ENCODE data around the gene HMOX1. TPM values are rescaled to one million over a fixed set of nuclear protein-coding genes. Genes with fewer than 3 reads are reported as not detected.

Gene HMOX1
- total and polyA plus RNA-seq, 8 donors = 2.2 to 106 (median 11.4) TPM; not detected in 1

DNA sequence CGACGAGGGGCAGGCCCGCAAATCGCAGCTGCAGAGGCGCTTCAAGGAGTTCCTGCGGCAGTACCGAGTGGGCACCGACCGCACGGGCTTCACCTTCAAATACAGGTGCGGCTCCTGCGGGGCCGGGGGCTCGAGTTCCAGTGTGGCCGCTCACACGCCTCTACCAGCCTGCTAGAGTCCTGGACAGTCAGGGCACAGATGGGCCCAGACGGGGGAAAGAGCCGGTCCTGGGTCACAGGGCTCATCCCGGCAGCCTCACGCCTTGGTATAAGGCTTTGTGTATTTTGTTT is 19.6 kb downstream of the HMOX1 start:
- no peak for DNase-seq
- TF ChIP-seq POLR2AphosphoS5 (IDR thresholded peaks at IDR 0.05) (no peak), POLR2A (IDR thresholded peaks at IDR 0.05) (no peak), EP300 (IDR thresholded peaks at IDR 0.05) (no peak)
- TF ChIP-seq, protein P1, sequence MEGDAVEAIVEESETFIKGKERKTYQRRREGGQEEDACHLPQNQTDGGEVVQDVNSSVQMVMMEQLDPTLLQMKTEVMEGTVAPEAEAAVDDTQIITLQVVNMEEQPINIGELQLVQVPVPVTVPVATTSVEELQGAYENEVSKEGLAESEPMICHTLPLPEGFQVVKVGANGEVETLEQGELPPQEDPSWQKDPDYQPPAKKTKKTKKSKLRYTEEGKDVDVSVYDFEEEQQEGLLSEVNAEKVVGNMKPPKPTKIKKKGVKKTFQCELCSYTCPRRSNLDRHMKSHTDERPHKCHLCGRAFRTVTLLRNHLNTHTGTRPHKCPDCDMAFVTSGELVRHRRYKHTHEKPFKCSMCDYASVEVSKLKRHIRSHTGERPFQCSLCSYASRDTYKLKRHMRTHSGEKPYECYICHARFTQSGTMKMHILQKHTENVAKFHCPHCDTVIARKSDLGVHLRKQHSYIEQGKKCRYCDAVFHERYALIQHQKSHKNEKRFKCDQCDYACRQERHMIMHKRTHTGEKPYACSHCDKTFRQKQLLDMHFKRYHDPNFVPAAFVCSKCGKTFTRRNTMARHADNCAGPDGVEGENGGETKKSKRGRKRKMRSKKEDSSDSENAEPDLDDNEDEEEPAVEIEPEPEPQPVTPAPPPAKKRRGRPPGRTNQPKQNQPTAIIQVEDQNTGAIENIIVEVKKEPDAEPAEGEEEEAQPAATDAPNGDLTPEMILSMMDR (IDR thresholded peaks at IDR 0.05) = no peak
- peak overlapping the region in 4 of 5 donors; percentile 72 to 84 (median 80) for H3K27ac ChIP-seq
- intact Hi-C loops (cut with DNase I; ENCODE audit: low total_unique reads) = no loop called here
- H3K27me3 ChIP-seq = no peaks in the 10 kb centered on the region
- peaks cover 8 to 27% (median 26%) of the 10 kb centered on the region in 4 donors for H3K36me3 ChIP-seq
- peak overlapping the region; percentile 57 to 99 (median 96) for H3K4me3 ChIP-seq
- no peaks in the 10 kb centered on the region for H3K9me3 ChIP-seq
- 0 to 1% (median 0%) methylated on average over 13 to 20 of the region's 20 CpGs for WGBS, 5 donors
- peaks cover 5 to 48% (median 23%) of the 10 kb centered on the region in 4 donors for H3K4me1 ChIP-seq

- intact Hi-C loops (cut with DNase I; ENCODE audit: low total_unique reads) = no loop called here
- Histone ChIP-seq H3K27me3 (no peaks in the 10 kb centered on the region), H3K4me3 (no peak overlapping the region), H3K27ac (no peak overlapping the region), H3K4me1 (peaks cover 5 to 47% (median 23%) of the 10 kb centered on the region in 4 donors), H3K36me3 (peaks cover 13 to 41% (median 39%) of the 10 kb centered on the region in 4 donors), H3K9me3 (no peaks in the 10 kb centered on the region)
- no peak for TF ChIP-seq POLR2AphosphoS5 (IDR thresholded peaks at IDR 0.05)
- TF ChIP-seq EP300 (IDR thresholded peaks at IDR 0.05) = no peak
- TF ChIP-seq, protein P1 (IDR thresholded peaks at IDR 0.05) = no peak
- TF ChIP-seq POLR2A (IDR thresholded peaks at IDR 0.05) = no peak
- no peak for DNase-seq
- WGBS, 5 donors = 76 to 96% (median 94%) methylated on average over 6 of the region's 6 CpGs
Measured at GRCh38 chr22:35401863-35402262, 21.0 kb downstream of the HMOX1 start.

GRCh38 chr22:35403356-35403755 is 22.5 kb downstream of the HMOX1 start:
- peaks cover 21 to 56% (median 54%) of the 10 kb centered on the region in 4 donors for H3K36me3 ChIP-seq
- H3K4me1 ChIP-seq = peaks cover 5 to 40% (median 23%) of the 10 kb centered on the region in 4 donors
- no peak for TF ChIP-seq EP300 (IDR thresholded peaks at IDR 0.05)
- TF ChIP-seq, protein P1 (IDR thresholded peaks at IDR 0.05) = no peak
- no peak for TF ChIP-seq POLR2A (IDR thresholded peaks at IDR 0.05)
- TF ChIP-seq POLR2AphosphoS5 (IDR thresholded peaks at IDR 0.05) = no peak
- H3K9me3 ChIP-seq = no peaks in the 10 kb centered on the region
- H3K27me3 ChIP-seq = no peaks in the 10 kb centered on the region
- no peak overlapping the region for H3K4me3 ChIP-seq
- H3K27ac ChIP-seq = no peak overlapping the region
- DNase-seq = no peak
- intact Hi-C loops (cut with DNase I; ENCODE audit: low total_unique reads) = no loop called here
- WGBS, 5 donors = 68 to 87% (median 80%) methylated on average over 7 of the region's 7 CpGs

DNA sequence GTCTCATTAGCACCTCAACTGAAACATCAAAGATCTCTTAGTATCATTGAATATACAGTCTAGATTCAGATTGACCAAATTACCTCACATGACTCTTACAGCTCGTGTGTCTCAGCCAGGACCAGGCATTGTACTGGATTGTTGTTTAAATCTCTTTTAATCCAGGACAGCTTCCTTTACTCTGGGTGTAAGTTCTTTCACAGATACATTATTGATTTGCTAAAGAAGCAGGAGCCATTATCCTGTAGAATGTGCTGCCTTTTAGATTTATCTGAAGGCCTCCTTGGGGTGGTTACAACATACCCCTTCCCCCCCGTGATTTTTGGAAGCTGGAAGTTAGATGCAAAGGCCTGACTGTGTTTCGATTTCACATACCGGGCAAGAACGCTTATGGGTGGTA is 23.3 kb downstream of the HMOX1 start:
- H3K9me3 ChIP-seq = no peaks in the 10 kb centered on the region
- H3K27me3 ChIP-seq = no peaks in the 10 kb centered on the region
- no peak overlapping the region for H3K27ac ChIP-seq
- H3K4me1 ChIP-seq = peaks cover 5 to 35% (median 22%) of the 10 kb centered on the region in 4 donors
- DNase-seq = no peak
- 86 to 92% (median 88%) methylated on average over 5 of the region's 5 CpGs for WGBS, 5 donors
- H3K36me3 ChIP-seq = peaks cover 29 to 65% (median 62%) of the 10 kb centered on the region in 4 donors
- TF ChIP-seq POLR2A (IDR thresholded peaks at IDR 0.05) (no peak), POLR2AphosphoS5 (IDR thresholded peaks at IDR 0.05) (no peak), EP300 (IDR thresholded peaks at IDR 0.05) (no peak)
- TF ChIP-seq, protein P1 (IDR thresholded peaks at IDR 0.05) = no peak
- intact Hi-C loops (cut with DNase I; ENCODE audit: low total_unique reads) = no loop called here
- H3K4me3 ChIP-seq = no peak overlapping the region
